ENCODE measurements around the gene CPNE8. TPM values are rescaled to one million over a fixed set of nuclear protein-coding genes. Genes with fewer than 3 reads are reported as not detected.

The CPNE8 gene
- total RNA-seq (2022; extraction: Qiagen RNA extraction; ENCODE audit: low read depth) = 7.9 to 12.4 TPM (median 11.4 TPM) in 5 replicates

DNA sequence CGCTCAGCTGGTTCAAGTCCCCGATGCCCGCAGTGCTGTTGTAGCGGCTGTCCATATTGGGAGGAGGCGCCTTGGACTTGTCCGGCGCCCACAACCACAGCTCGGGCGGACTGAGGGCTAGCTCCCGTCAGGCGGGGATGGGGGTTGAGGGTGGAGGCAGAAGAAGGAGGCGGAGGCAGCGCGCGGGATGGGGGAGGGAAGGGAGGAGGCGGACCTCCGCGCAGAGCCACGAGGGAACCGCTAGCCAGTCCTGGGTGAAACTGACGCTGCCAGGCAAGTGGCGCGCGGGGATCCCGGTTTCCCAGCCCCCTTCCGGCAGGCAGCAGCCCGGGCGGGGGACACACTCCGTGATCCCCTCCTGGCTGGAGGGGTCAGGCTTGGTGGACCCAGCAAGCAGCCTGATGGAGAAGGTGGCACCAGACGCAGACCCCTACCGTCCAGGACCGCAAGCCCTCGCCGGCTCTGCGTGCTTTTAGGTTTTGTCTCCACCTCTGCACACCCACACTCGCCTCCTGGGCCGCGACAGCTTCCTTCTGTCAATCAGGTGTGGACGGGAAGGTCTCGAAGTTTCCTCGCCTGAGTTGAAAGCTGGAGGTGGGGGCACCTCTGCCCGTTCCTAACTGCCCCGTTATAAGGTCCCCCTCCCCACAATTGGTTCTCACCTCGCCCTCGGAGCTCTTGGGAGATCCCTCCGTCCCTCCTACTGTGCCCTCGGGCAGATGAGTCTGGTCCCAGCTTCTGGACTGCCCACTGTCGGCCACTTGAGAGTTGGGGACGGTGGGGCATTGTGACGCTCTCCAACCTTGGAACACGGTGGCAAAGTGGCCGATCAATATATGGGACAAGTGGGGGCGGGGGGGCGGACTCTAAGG lies at the start of gene CPNE8:
Gene CPNE8, minus strand, starts transcription at position 112 of the 872 bp plus-strand sequence. Its CDS starts 57 bp downstream, at position 55.

All from A549 treated with RU486 at 1 μM for 4 hours (cell line).